ENCODE measurements around the gene COG2. TPM values are rescaled to one million over a fixed set of nuclear protein-coding genes. Genes with fewer than 3 reads are reported as not detected.

COG2 gene
- total RNA-seq, 1 donor from 2014 or later: 23.0 TPM

DNA sequence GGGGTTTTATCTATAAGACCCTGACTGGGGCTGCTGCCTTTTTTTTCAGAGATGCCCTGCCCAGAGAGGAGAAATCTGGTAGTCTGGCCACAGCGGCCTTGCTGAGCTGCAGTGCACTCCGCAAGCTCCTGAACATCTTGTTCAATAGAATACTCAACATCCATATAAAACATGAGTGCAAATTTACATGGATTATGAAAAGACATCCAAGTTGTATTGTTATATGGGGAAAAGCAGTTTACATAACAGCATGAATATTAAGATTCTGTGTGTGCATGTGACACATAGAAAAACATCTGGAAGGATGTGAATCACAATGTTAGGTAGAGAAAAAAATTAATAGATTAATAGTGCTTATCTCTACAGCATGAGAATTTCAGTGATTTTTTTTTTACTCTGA lies 16.4 kb downstream of the COG2 start:
- Mint-ChIP-seq H3K36me3 (peaks cover 46% of the 10 kb centered on the region), H3K4me3 (no peak overlapping the region), H3K9me3 (peaks cover 30% of the 10 kb centered on the region), H3K4me1 (peaks cover 8% of the 10 kb centered on the region), H3K27ac (no peak overlapping the region), H3K27me3 (ENCODE audit: low read depth) (no peaks in the 10 kb centered on the region)
- DNase-seq (ENCODE audit: low spot score in 2 of 2, unreplicated experiment in 2 of 2): no peak
- TF ChIP-seq CTCF (IDR thresholded peaks at IDR 0.05; ENCODE audit: unreplicated experiment): no peak

GRCh38 chr1:230661976-230662375 lies 19.7 kb downstream of the COG2 start:
- no peak for TF ChIP-seq CTCF (IDR thresholded peaks at IDR 0.05; ENCODE audit: unreplicated experiment)
- no peak for DNase-seq (ENCODE audit: low spot score in 2 of 2, unreplicated experiment in 2 of 2)
- peaks cover 39% of the 10 kb centered on the region for H3K36me3 Mint-ChIP-seq
- H3K27me3 Mint-ChIP-seq (ENCODE audit: low read depth): no peaks in the 10 kb centered on the region
- no peak overlapping the region for H3K4me3 Mint-ChIP-seq
- peaks cover 5% of the 10 kb centered on the region for H3K9me3 Mint-ChIP-seq
- peaks cover 8% of the 10 kb centered on the region for H3K4me1 Mint-ChIP-seq
- no peak overlapping the region for H3K27ac Mint-ChIP-seq

GRCh38 chr1:230668227-230668626 lies 25.9 kb downstream of the COG2 start:
- H3K4me1 Mint-ChIP-seq: no peaks in the 10 kb centered on the region
- no peak overlapping the region for H3K27ac Mint-ChIP-seq
- no peak for DNase-seq (ENCODE audit: low spot score in 2 of 2, unreplicated experiment in 2 of 2)
- no peaks in the 10 kb centered on the region for H3K27me3 Mint-ChIP-seq (ENCODE audit: low read depth)
- no peak overlapping the region for H3K4me3 Mint-ChIP-seq
- no peaks in the 10 kb centered on the region for H3K9me3 Mint-ChIP-seq
- TF ChIP-seq CTCF (IDR thresholded peaks at IDR 0.05; ENCODE audit: unreplicated experiment): no peak
- peaks cover 48% of the 10 kb centered on the region for H3K36me3 Mint-ChIP-seq

DNA sequence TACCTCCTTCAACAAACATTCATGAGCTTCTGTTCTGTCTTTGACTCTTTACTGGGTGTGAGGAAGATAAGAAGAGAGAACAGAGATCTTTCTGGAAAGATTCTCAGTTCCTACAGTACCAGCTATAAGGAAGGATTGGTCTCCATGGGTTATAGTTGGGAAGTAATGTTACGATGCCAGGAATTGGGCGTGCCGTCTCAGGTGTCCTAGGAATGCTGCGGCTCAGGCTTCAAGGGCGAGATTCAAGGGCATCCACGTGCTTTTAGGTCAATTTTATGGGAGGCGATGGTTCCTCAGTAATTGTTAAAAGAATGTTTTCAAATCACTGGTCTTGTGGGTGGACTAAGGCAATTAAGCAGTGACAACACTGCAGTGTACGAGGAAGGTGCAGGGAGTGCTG lies 27.3 kb downstream of the COG2 start:
- Mint-ChIP-seq H3K4me1 (no peaks in the 10 kb centered on the region), H3K9me3 (no peaks in the 10 kb centered on the region), H3K27ac (no peak overlapping the region), H3K36me3 (peaks cover 50% of the 10 kb centered on the region), H3K4me3 (no peak overlapping the region), H3K27me3 (ENCODE audit: low read depth) (no peaks in the 10 kb centered on the region)
- TF ChIP-seq CTCF (IDR thresholded peaks at IDR 0.05; ENCODE audit: unreplicated experiment): no peak
- no peak for DNase-seq (ENCODE audit: low spot score in 2 of 2, unreplicated experiment in 2 of 2)

- no peak for DNase-seq (ENCODE audit: low spot score in 2 of 2, unreplicated experiment in 2 of 2)
- Mint-ChIP-seq H3K4me1 (no peaks in the 10 kb centered on the region), H3K27ac (no peak overlapping the region), H3K9me3 (peaks cover 17% of the 10 kb centered on the region), H3K36me3 (peaks cover 61% of the 10 kb centered on the region), H3K4me3 (no peak overlapping the region), H3K27me3 (ENCODE audit: low read depth) (no peaks in the 10 kb centered on the region)
- TF ChIP-seq CTCF (IDR thresholded peaks at IDR 0.05; ENCODE audit: unreplicated experiment): no peak
Observed at GRCh38 chr1:230674581-230674980, 32.3 kb downstream of the COG2 start.

DNA sequence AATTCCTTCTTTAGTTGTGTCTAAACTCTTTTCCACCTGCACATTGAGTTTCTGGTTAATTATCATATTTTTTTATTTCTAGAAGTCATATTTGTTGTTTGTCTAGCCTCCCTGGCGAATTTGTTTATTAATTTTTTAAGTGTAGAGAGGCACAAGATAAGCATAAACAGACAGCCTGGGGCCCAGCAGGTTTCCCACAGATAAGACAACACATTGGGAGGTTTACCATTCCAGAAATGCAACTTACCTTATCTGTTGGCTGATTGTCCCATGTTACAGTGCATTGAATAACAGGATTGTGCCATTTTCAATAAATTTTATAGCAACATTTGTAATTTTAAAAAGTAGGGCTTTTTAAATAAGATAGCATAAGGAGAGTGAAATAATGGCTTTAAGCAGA lies 34.9 kb downstream of the COG2 start:
- H3K4me1 Mint-ChIP-seq: peaks cover 12% of the 10 kb centered on the region
- H3K27me3 Mint-ChIP-seq (ENCODE audit: low read depth): no peaks in the 10 kb centered on the region
- H3K36me3 Mint-ChIP-seq: peaks cover 58% of the 10 kb centered on the region
- no peak overlapping the region for H3K27ac Mint-ChIP-seq
- H3K9me3 Mint-ChIP-seq: peaks cover 17% of the 10 kb centered on the region
- no peak overlapping the region for H3K4me3 Mint-ChIP-seq
- no peak for DNase-seq (ENCODE audit: low spot score in 2 of 2, unreplicated experiment in 2 of 2)
- TF ChIP-seq CTCF (IDR thresholded peaks at IDR 0.05; ENCODE audit: unreplicated experiment): no peak
